ENCODE data around the gene CCR8. TPM values are rescaled to one million over a fixed set of nuclear protein-coding genes. Genes with fewer than 3 reads are reported as not detected.

CCR8 gene
- total RNA-seq, result 1.0 TPM in 1 of 2 replicates, not detected in the other

- no peak for DNase-seq (ENCODE audit: low read depth)
Measured at GRCh38 chr3:39329493-39329892, at the start of gene CCR8. Gene CCR8, plus strand, starts transcription at chr3:39329709. Its CDS starts 2,623 bp downstream, at chr3:39332332.

- DNase-seq (ENCODE audit: low read depth), result no peak
Measured at GRCh38 chr3:39279745-39280517, 49.6 kb upstream of the CCR8 start, which contains the start of gene CX3CR1. Gene CX3CR1, minus strand, starts transcription at chr3:39280036. Its CDS starts 13,527 bp downstream, at chr3:39266509.

- no peak for DNase-seq (ENCODE audit: low read depth)
Measured at GRCh38 chr3:39280571-39280970, 48.9 kb upstream of the CCR8 start.

GRCh38 chr3:39281533-39281932 lies 48.0 kb upstream of the CCR8 start:
- no peak for DNase-seq (ENCODE audit: low read depth)

- no peak for DNase-seq (ENCODE audit: low read depth)
Measured at GRCh38 chr3:39282057-39282456, 47.5 kb upstream of the CCR8 start.

- no peak for DNase-seq (ENCODE audit: low read depth)
Measured at GRCh38 chr3:39284457-39284881, 45.0 kb upstream of the CCR8 start.

- no peak for DNase-seq (ENCODE audit: low read depth)
Measured at GRCh38 chr3:39285332-39285731, 44.2 kb upstream of the CCR8 start.

GRCh38 chr3:39286771-39287170 lies 42.7 kb upstream of the CCR8 start:
- no peak for DNase-seq (ENCODE audit: low read depth)

- DNase-seq (ENCODE audit: low read depth), result no peak
Measured at GRCh38 chr3:39287216-39288164, 42.0 kb upstream of the CCR8 start.

- DNase-seq (ENCODE audit: low read depth), result peak; percentile 82
Measured at GRCh38 chr3:39288300-39288808, 41.2 kb upstream of the CCR8 start.

- no peak for DNase-seq (ENCODE audit: low read depth)
Measured at GRCh38 chr3:39289107-39289506, 40.4 kb upstream of the CCR8 start.

- DNase-seq (ENCODE audit: low read depth), result no peak
Measured at GRCh38 chr3:39290255-39290654, 39.3 kb upstream of the CCR8 start.

- peak; percentile 21 for DNase-seq (ENCODE audit: low read depth)
Measured at GRCh38 chr3:39291903-39292329, 37.6 kb upstream of the CCR8 start.

GRCh38 chr3:39292961-39293360 lies 36.5 kb upstream of the CCR8 start:
- no peak for DNase-seq (ENCODE audit: low read depth)

GRCh38 chr3:39294446-39295183 lies 34.9 kb upstream of the CCR8 start:
- no peak for DNase-seq (ENCODE audit: low read depth)

GRCh38 chr3:39295184-39295775 lies 34.2 kb upstream of the CCR8 start:
- peak; percentile 37 for DNase-seq (ENCODE audit: low read depth)

- DNase-seq (ENCODE audit: low read depth), result no peak
Measured at GRCh38 chr3:39296197-39297077, 33.1 kb upstream of the CCR8 start.

- no peak for DNase-seq (ENCODE audit: low read depth)
Measured at GRCh38 chr3:39299279-39299678, 30.2 kb upstream of the CCR8 start.

GRCh38 chr3:39302178-39302577 lies 27.3 kb upstream of the CCR8 start:
- DNase-seq (ENCODE audit: low read depth), result no peak

- no peak for DNase-seq (ENCODE audit: low read depth)
Measured at GRCh38 chr3:39313289-39313688, 16.2 kb upstream of the CCR8 start.

Data from renal cortical epithelial cell (primary cell).